ENCODE results near the gene CPNE7. TPM values are rescaled to one million over a fixed set of nuclear protein-coding genes. Genes with fewer than 3 reads are reported as not detected.
A peak's percentile ranks its signal among the peaks of the same experiment; 100 is the strongest.

CPNE7 gene
- total RNA-seq, 2 donors from 2014 or later: 11.1 to 44.7 TPM

GRCh38 chr16:89596061-89596689 is 20.6 kb downstream of the CPNE7 start:
- Mint-ChIP-seq H3K4me1 (peaks cover 7% of the 10 kb centered on the region), H3K27ac (no peak overlapping the region), H3K9me3 (no peaks in the 10 kb centered on the region), H3K36me3 (ENCODE audit: low read depth) (no peaks in the 10 kb centered on the region), H3K27me3 (no peaks in the 10 kb centered on the region), H3K4me3 (no peak overlapping the region)
- ATAC-seq (replicated peaks): no peak

- H3K36me3 Mint-ChIP-seq (ENCODE audit: low read depth): no peaks in the 10 kb centered on the region
- H3K9me3 Mint-ChIP-seq: no peaks in the 10 kb centered on the region
- ATAC-seq (replicated peaks): no peak
- H3K27ac Mint-ChIP-seq: no peak overlapping the region
- H3K4me1 Mint-ChIP-seq: peaks cover 7% of the 10 kb centered on the region
- no peak overlapping the region for H3K4me3 Mint-ChIP-seq
- no peaks in the 10 kb centered on the region for H3K27me3 Mint-ChIP-seq
Observed at GRCh38 chr16:89596957-89597649, 21.5 kb downstream of the CPNE7 start.

- Mint-ChIP-seq H3K27ac (no peak overlapping the region), H3K9me3 (no peaks in the 10 kb centered on the region)
Observed at GRCh38 chr16:89598199-89598598, 22.6 kb downstream of the CPNE7 start.

GRCh38 chr16:89599451-89599858 is 23.9 kb downstream of the CPNE7 start:
- Mint-ChIP-seq H3K4me3 (no peak overlapping the region), H3K4me1 (peaks cover 8% of the 10 kb centered on the region), H3K36me3 (ENCODE audit: low read depth) (no peaks in the 10 kb centered on the region)

More at GRCh38 chr16:89598199-89598598, 22.6 kb downstream of the CPNE7 start:
- no peaks in the 10 kb centered on the region for H3K27me3 Mint-ChIP-seq
- H3K4me3 Mint-ChIP-seq: no peak overlapping the region
- H3K36me3 Mint-ChIP-seq (ENCODE audit: low read depth): no peaks in the 10 kb centered on the region
- H3K4me1 Mint-ChIP-seq: peaks cover 15% of the 10 kb centered on the region
- ATAC-seq (replicated peaks): no peak

GRCh38 chr16:89599902-89600301 is 24.3 kb downstream of the CPNE7 start:
- Mint-ChIP-seq H3K4me1 (peaks cover 8% of the 10 kb centered on the region), H3K9me3 (no peaks in the 10 kb centered on the region), H3K27me3 (no peaks in the 10 kb centered on the region), H3K27ac (no peak overlapping the region), H3K36me3 (ENCODE audit: low read depth) (no peaks in the 10 kb centered on the region), H3K4me3 (no peak overlapping the region)
- ATAC-seq (replicated peaks): no peak

More at GRCh38 chr16:89599451-89599858, 23.9 kb downstream of the CPNE7 start:
- Mint-ChIP-seq H3K27ac (no peak overlapping the region), H3K27me3 (no peaks in the 10 kb centered on the region), H3K9me3 (no peaks in the 10 kb centered on the region)
- ATAC-seq (replicated peaks): peak; percentile 38

- no peak overlapping the region for H3K4me3 Mint-ChIP-seq
- H3K9me3 Mint-ChIP-seq: no peaks in the 10 kb centered on the region
- H3K4me1 Mint-ChIP-seq: peaks cover 8% of the 10 kb centered on the region
- H3K36me3 Mint-ChIP-seq (ENCODE audit: low read depth): no peaks in the 10 kb centered on the region
- ATAC-seq (replicated peaks): no peak
- no peaks in the 10 kb centered on the region for H3K27me3 Mint-ChIP-seq
- H3K27ac Mint-ChIP-seq: no peak overlapping the region
Observed at GRCh38 chr16:89600427-89600826, 24.9 kb downstream of the CPNE7 start.

GRCh38 chr16:89600956-89601355 is 25.4 kb downstream of the CPNE7 start:
- H3K27me3 Mint-ChIP-seq: no peaks in the 10 kb centered on the region
- H3K9me3 Mint-ChIP-seq: no peaks in the 10 kb centered on the region
- no peak overlapping the region for H3K27ac Mint-ChIP-seq
- H3K4me3 Mint-ChIP-seq: no peak overlapping the region
- ATAC-seq (replicated peaks): no peak
- H3K36me3 Mint-ChIP-seq (ENCODE audit: low read depth): no peaks in the 10 kb centered on the region
- peaks cover 8% of the 10 kb centered on the region for H3K4me1 Mint-ChIP-seq

- no peak for ATAC-seq (replicated peaks)
- H3K4me3 Mint-ChIP-seq: peak overlapping the region; percentile 42
- H3K4me1 Mint-ChIP-seq: peaks cover 8% of the 10 kb centered on the region
- H3K27me3 Mint-ChIP-seq: no peaks in the 10 kb centered on the region
- no peak overlapping the region for H3K27ac Mint-ChIP-seq
- no peaks in the 10 kb centered on the region for H3K9me3 Mint-ChIP-seq
- H3K36me3 Mint-ChIP-seq (ENCODE audit: low read depth): no peaks in the 10 kb centered on the region
Observed at GRCh38 chr16:89601906-89602272, 26.3 kb downstream of the CPNE7 start.

GRCh38 chr16:89602273-89602951 is 26.9 kb downstream of the CPNE7 start:
- Mint-ChIP-seq H3K27me3 (no peaks in the 10 kb centered on the region), H3K9me3 (no peaks in the 10 kb centered on the region), H3K36me3 (ENCODE audit: low read depth) (no peaks in the 10 kb centered on the region), H3K4me3 (peak overlapping the region; percentile 42), H3K27ac (no peak overlapping the region), H3K4me1 (peaks cover 8% of the 10 kb centered on the region)
- ATAC-seq (replicated peaks): peak; percentile 97

GRCh38 chr16:89602952-89603590 is 27.5 kb downstream of the CPNE7 start:
- peak overlapping the region; percentile 42 for H3K4me3 Mint-ChIP-seq
- no peak overlapping the region for H3K27ac Mint-ChIP-seq
- H3K27me3 Mint-ChIP-seq: no peaks in the 10 kb centered on the region
- peaks cover 8% of the 10 kb centered on the region for H3K4me1 Mint-ChIP-seq
- H3K9me3 Mint-ChIP-seq: no peaks in the 10 kb centered on the region
- ATAC-seq (replicated peaks): no peak
- no peaks in the 10 kb centered on the region for H3K36me3 Mint-ChIP-seq (ENCODE audit: low read depth)

GRCh38 chr16:89604764-89605163 is 29.2 kb downstream of the CPNE7 start:
- no peak for ATAC-seq (replicated peaks)
- Mint-ChIP-seq H3K27ac (no peak overlapping the region), H3K4me1 (peaks cover 8% of the 10 kb centered on the region), H3K9me3 (no peaks in the 10 kb centered on the region), H3K36me3 (ENCODE audit: low read depth) (no peaks in the 10 kb centered on the region), H3K4me3 (no peak overlapping the region), H3K27me3 (no peaks in the 10 kb centered on the region)

GRCh38 chr16:89605186-89605970 is 29.8 kb downstream of the CPNE7 start:
- Mint-ChIP-seq H3K36me3 (ENCODE audit: low read depth) (no peaks in the 10 kb centered on the region), H3K27ac (no peak overlapping the region), H3K4me3 (no peak overlapping the region), H3K27me3 (no peaks in the 10 kb centered on the region), H3K9me3 (no peaks in the 10 kb centered on the region), H3K4me1 (peaks cover 8% of the 10 kb centered on the region)
- no peak for ATAC-seq (replicated peaks)

GRCh38 chr16:89606006-89606405 is 30.4 kb downstream of the CPNE7 start:
- Mint-ChIP-seq H3K27me3 (no peaks in the 10 kb centered on the region), H3K4me1 (peaks cover 8% of the 10 kb centered on the region), H3K36me3 (ENCODE audit: low read depth) (no peaks in the 10 kb centered on the region), H3K27ac (no peak overlapping the region), H3K9me3 (no peaks in the 10 kb centered on the region), H3K4me3 (no peak overlapping the region)
- ATAC-seq (replicated peaks): no peak

GRCh38 chr16:89607453-89607852 is 31.9 kb downstream of the CPNE7 start:
- ATAC-seq (replicated peaks): no peak
- Mint-ChIP-seq H3K27ac (no peak overlapping the region), H3K4me3 (no peak overlapping the region), H3K36me3 (ENCODE audit: low read depth) (no peaks in the 10 kb centered on the region), H3K27me3 (no peaks in the 10 kb centered on the region), H3K9me3 (no peaks in the 10 kb centered on the region), H3K4me1 (peaks cover 8% of the 10 kb centered on the region)

Data from activated T-helper 17 cell treated with anti-CD3 and anti-CD28 coated beads, Interleukin-2, amount 50 U/mL, for 72 hours (primary cell).